ENCODE data around the gene QRFP.
"Not testable (repeated sequence)": the region's sequence is repeated elsewhere in the genome, so short reads cannot be mapped to it uniquely, and the experiment has no call there.

GRCh38 chr9:130848514-130848913, 48.1 kb downstream of the QRFP start:
- TF ChIP-seq SMC3 (conservative IDR thresholded peaks at IDR 0.05; ENCODE audit: poor library complexity); CTCF (IDR thresholded peaks at IDR 0.05; ENCODE audit: poor library complexity, severe bottlenecking); EP300 (conservative IDR thresholded peaks at IDR 0.05; ENCODE audit: poor library complexity, severe bottlenecking); REST (IDR thresholded peaks at IDR 0.05; ENCODE audit: borderline replicate concordance): not testable (repeated sequence)

Data from neural cell (in vitro differentiated cells).